Lung (tissue), 5 donors: ENCODE data around the gene ARHGAP42. TPM values are rescaled to one million over a fixed set of nuclear protein-coding genes. Genes with fewer than 3 reads are reported as not detected.

Experiments
- polyA plus RNA-seq, 2 donors: library from polyadenylated mRNA; stranded (reverse); fragments of 200-250 nt; gene quantifications; one replicate each; pipeline ENCODE4 v1.2.1, GENCODE V29; 2013
- small RNA-seq: library from RNA; depleted of rRNA; stranded (forward); fragments of <200 nt; gene quantifications from one replicate; pipeline ENCODE3, GENCODE V24; 2014; ENCODE audit warnings: low replicate concordance
- total RNA-seq, 2 donors: library from RNA; depleted of rRNA in 1 of 2; stranded (reverse); fragments of >200 nt in 1 of 2; gene quantifications; one replicate each; pipeline ENCODE4 v1.2.1, GENCODE V29; 2014 to 2021
- donor health status: Bipolar disorder and iron deficiency.
- donor health status: healthy.
- donor health status: DM: yes; HTN: yes; CAD: no.

ARHGAP42 gene
- total and polyA plus RNA-seq, 4 donors = 4.1 to 58.6 (median 10.3) TPM

Small RNA genes within 50 kb of the gene (small RNA-seq; reads per million reads assigned to genes)
- gene RN7SL222P = not detected
